HepG2 (cell line): ENCODE data around the gene EARS2. TPM values are rescaled to one million over a fixed set of nuclear protein-coding genes. Genes with fewer than 3 reads are reported as not detected.

Experiments
- ASH2L ChIP-seq: fragments of 300-600, 200-600 bp; sonication (generic); IDR thresholded peaks from 2 replicates; pipeline ENCODE4 v1.7.0; 2017; ENCODE audit warnings: low read depth, mild to moderate bottlenecking, moderate library complexity, mixed read lengths, low read length; ENCODE audit not compliant: insufficient read length
- ATF7-NPFF ChIP-seq: sonication (generic); formaldehyde crosslinking; IDR thresholded peaks from 2 replicates; pipeline ENCODE4 v1.8.1; 2023; ENCODE audit warnings: mild to moderate bottlenecking, low read depth, missing genetic modification reagents, moderate library complexity
- CC2D1A ChIP-seq: sonication (generic); formaldehyde crosslinking; IDR thresholded peaks from 2 replicates; pipeline ENCODE4 v1.8.1; 2023; ENCODE audit warnings: mild to moderate bottlenecking, missing genetic modification reagents
- JDP2 ChIP-seq: sonication (generic); formaldehyde crosslinking; IDR thresholded peaks from 2 replicates; pipeline ENCODE4 v1.8.1; 2022; ENCODE audit warnings: missing genetic modification reagents, borderline replicate concordance
- KAT8 ChIP-seq: IDR thresholded peaks from 2 replicates; pipeline ENCODE4 v1.6.1; 2016; ENCODE audit warnings: missing genetic modification reagents, missing compliant biosample characterization
- MAFF ChIP-seq: IDR thresholded peaks from 2 replicates; pipeline ENCODE4 v1.6.1; 2011; ENCODE audit warnings: low read depth, low read length, improper control_type of control experiment
- MEIS1 ChIP-seq: sonication (generic); formaldehyde crosslinking; IDR thresholded peaks from 2 replicates; pipeline ENCODE4 v1.9.0; 2021; ENCODE audit warnings: mild to moderate bottlenecking, missing genetic modification reagents, moderate library complexity, borderline replicate concordance
- NR3C1 ChIP-seq: sonication (generic); formaldehyde crosslinking; IDR thresholded peaks from 2 replicates; pipeline ENCODE4 v1.4.0; 2020; ENCODE audit warnings: missing genetic modification reagents
- SRY ChIP-seq: sonication (generic); formaldehyde crosslinking; IDR thresholded peaks from 2 replicates; pipeline ENCODE4 v1.8.0; 2022; ENCODE audit warnings: mild to moderate bottlenecking, missing genetic modification reagents
- ZBTB38 ChIP-seq: sonication (generic); formaldehyde crosslinking; IDR thresholded peaks from 2 replicates; pipeline ENCODE4 v1.5.1; 2020; ENCODE audit warnings: mild to moderate bottlenecking, missing genetic modification reagents
- ZFX ChIP-seq: sonication (generic); formaldehyde crosslinking; IDR thresholded peaks from 2 replicates; pipeline ENCODE4 v1.4.0; 2020; ENCODE audit warnings: mild to moderate bottlenecking, low read depth, missing genetic modification reagents, moderate library complexity
- ZMYM3 ChIP-seq: sonication (generic); formaldehyde crosslinking; IDR thresholded peaks from 2 replicates; pipeline ENCODE4 v1.5.1; 2020; ENCODE audit warnings: mild to moderate bottlenecking, missing genetic modification reagents
- ZNF101 ChIP-seq: sonication (generic); formaldehyde crosslinking; IDR thresholded peaks from 2 replicates; pipeline ENCODE4 v1.4.0; 2020; ENCODE audit warnings: mild to moderate bottlenecking, low read depth, missing genetic modification reagents, borderline replicate concordance
- ZNF263 ChIP-seq: sonication (generic); formaldehyde crosslinking; IDR thresholded peaks from 2 replicates; pipeline ENCODE4 v1.4.0; 2020; ENCODE audit warnings: missing genetic modification reagents
- ZNF335 ChIP-seq: sonication (generic); formaldehyde crosslinking; IDR thresholded peaks from 2 replicates; pipeline ENCODE4 v1.4.0; 2020; ENCODE audit warnings: missing genetic modification reagents
- ZNF441 ChIP-seq: sonication (generic); formaldehyde crosslinking; IDR thresholded peaks from 2 replicates; pipeline ENCODE4 v1.7.0; 2021; ENCODE audit warnings: missing genetic modification reagents, borderline replicate concordance
- ZNF547 ChIP-seq: sonication (generic); formaldehyde crosslinking; IDR thresholded peaks from 2 replicates; pipeline ENCODE4 v1.5.1; 2020; ENCODE audit warnings: mild to moderate bottlenecking, missing genetic modification reagents
- ZNF7 ChIP-seq: IDR thresholded peaks from 2 replicates; pipeline ENCODE4 v1.6.1; 2016; ENCODE audit warnings: missing biosample characterization, missing genetic modification reagents
- ZNF776 ChIP-seq: sonication (generic); formaldehyde crosslinking; IDR thresholded peaks from 2 replicates; pipeline ENCODE4 v1.4.0; 2020; ENCODE audit warnings: mild to moderate bottlenecking, missing genetic modification reagents
- polyA plus RNA-seq, 8 experiments: library from polyadenylated mRNA; depleted of rRNA in 3 of 8; stranded (reverse) in 7 of 8; unstranded in 1 of 8; fragments of >200 nt; fragmentation: Illumina TruSeq in 4 of 8; extraction: Trizol in 4 of 8; gene quantifications; 2 replicates each; pipeline versions ENCODE4 v1.2.1 to v1.2.3, GENCODE V29; 2011 to 2016; ENCODE audit warnings: low read depth in 4 of 8, missing spikeins in 1 of 8, mixed read lengths in 1 of 8; ENCODE audit not compliant: insufficient read depth in 1 of 8
- total RNA-seq, 5 experiments: library from RNA; depleted of rRNA; stranded (reverse); fragments of >200 nt; fragmentation: Illumina TruSeq; extraction: Trizol; gene quantifications; 2 replicates each; pipeline ENCODE4 v1.2.3, GENCODE V29; 2016; ENCODE audit warnings: low read depth in 1 of 5
- TF ChIP-seq, protein P1 (sequence below): IDR thresholded peaks from 2 replicates; pipeline ENCODE4 v1.6.1; 2016; ENCODE audit warnings: missing genetic modification reagents, missing compliant biosample characterization
- TF ChIP-seq, protein P2 (sequence below): sonication (generic); formaldehyde crosslinking; IDR thresholded peaks from 2 replicates; pipeline ENCODE4 v1.8.1; 2023; ENCODE audit warnings: mild to moderate bottlenecking, moderate library complexity, missing genetic modification reagents
- TF ChIP-seq, protein P3 (sequence below): sonication (generic); formaldehyde crosslinking; IDR thresholded peaks from 2 replicates; pipeline ENCODE4 v1.4.0; 2020; ENCODE audit warnings: missing genetic modification reagents
- TF ChIP-seq, protein P4 (sequence below): sonication (generic); formaldehyde crosslinking; IDR thresholded peaks from 2 replicates; pipeline ENCODE4 v1.5.0; 2020; ENCODE audit warnings: missing genetic modification reagents
- TF ChIP-seq, protein P5 (sequence below): sonication (generic); formaldehyde crosslinking; IDR thresholded peaks from 2 replicates; pipeline ENCODE4 v1.4.0; 2020; ENCODE audit warnings: mild to moderate bottlenecking, low read depth, missing genetic modification reagents
- TF ChIP-seq, protein P6 (sequence below): sonication (generic); formaldehyde crosslinking; IDR thresholded peaks from 2 replicates; pipeline ENCODE4 v1.4.0; 2020; ENCODE audit warnings: missing genetic modification reagents

The EARS2 gene
- total and polyA plus RNA-seq, 2 of the 13 experiments (the other 11 are each of a cell fraction or from before 2014, with no cell fraction given), result 49.4 to 80.4 TPM

DNA sequence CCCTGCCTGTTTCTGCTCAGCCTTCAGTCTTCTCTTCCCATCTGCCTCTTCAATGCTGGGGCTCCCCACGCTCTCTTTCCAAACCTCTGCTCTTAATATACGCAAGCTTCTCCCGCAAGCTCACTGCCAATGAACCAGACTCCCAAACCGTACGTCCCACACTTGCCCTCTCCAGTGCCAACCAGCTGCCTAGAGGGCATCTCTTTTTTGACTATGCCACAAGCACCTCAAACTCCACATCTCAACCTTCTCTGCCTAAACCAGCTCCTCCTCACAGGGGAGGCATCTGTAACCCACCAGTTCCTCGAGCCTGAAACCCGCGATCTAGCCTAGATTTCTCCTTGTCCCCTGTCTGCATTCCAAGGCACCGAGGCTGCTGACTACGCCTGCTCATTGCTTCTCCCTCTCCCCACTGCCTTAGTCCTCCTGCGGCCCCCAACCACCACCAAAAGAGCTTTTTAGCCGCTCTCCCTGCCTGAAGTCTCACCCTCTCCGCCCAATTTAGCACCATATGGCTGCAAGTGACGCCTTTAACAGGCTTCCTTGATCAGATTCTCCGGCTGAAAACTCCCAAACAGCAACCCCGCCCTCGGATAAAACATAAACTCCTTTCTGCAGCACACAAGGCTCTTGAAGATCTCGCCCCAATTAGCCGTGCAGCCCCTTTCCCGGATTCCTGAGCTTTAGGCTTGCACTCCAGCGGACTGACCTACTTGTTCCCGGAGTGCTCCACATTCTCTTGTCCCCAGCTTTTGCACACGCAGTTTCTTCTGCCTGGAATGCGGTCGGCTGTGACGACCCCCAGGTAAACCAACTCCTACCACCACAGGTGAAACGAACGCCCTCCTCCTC, 48.3 kb downstream of the EARS2 start (continued):
- TF ChIP-seq, protein P1, sequence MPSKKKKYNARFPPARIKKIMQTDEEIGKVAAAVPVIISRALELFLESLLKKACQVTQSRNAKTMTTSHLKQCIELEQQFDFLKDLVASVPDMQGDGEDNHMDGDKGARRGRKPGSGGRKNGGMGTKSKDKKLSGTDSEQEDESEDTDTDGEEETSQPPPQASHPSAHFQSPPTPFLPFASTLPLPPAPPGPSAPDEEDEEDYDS, result no peak
- TF ChIP-seq JDP2 (no peak), ZNF7 (0 out of 2 replicates have a peak, but pooled peaks have one; percentile 3), ZNF547 (CRISPR knock-in tag) (peak; percentile 67; the same call in 1 of the 2 replicates), KAT8 (CRISPR knock-in tag) (no peak), ASH2L (peak; percentile 37), NR3C1 (CRISPR knock-in tag) (no peak), ZNF263 (CRISPR knock-in tag) (peak; percentile 93), ZMYM3 (0 out of 2 replicates have a peak, but pooled peaks have one; percentile 22), MEIS1 (CRISPR knock-in tag) (no peak), MAFF (no peak), ZNF776 (CRISPR knock-in tag) (no peak), ZNF441 (CRISPR knock-in tag) (no peak), ZBTB38 (CRISPR knock-in tag) (peak; percentile 68), ZFX (CRISPR knock-in tag) (no peak), ZNF101 (CRISPR knock-in tag) (no peak), ZNF335 (no peak), SRY (0 out of 2 replicates have a peak, but pooled peaks have one; percentile 55), CC2D1A (CRISPR knock-in tag) (0 out of 2 replicates have a peak, but pooled peaks have one; percentile 70), ATF7-NPFF (no peak; the same call in 1 of the 2 replicates)
- TF ChIP-seq, protein P2, sequence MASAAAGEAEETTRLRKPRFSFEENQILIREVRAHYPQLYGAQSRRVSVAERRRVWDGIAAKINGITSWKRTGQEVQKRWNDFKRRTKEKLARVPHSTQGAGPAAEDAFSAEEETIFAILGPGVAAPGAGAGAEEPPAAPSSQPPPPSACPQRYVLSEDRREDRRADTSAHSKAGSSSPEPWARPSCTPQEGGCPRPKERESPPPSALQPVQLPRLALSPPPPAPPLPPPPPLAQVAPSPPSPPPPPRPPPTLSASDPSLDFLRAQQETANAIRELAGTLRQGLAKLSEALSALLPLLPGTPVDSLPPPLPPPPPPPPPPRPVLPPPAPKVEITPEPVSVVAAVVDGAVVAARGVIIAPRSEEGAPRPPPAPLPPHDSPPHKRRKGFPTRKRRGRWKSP (CRISPR knock-in tag), result no peak
- TF ChIP-seq, protein P3, sequence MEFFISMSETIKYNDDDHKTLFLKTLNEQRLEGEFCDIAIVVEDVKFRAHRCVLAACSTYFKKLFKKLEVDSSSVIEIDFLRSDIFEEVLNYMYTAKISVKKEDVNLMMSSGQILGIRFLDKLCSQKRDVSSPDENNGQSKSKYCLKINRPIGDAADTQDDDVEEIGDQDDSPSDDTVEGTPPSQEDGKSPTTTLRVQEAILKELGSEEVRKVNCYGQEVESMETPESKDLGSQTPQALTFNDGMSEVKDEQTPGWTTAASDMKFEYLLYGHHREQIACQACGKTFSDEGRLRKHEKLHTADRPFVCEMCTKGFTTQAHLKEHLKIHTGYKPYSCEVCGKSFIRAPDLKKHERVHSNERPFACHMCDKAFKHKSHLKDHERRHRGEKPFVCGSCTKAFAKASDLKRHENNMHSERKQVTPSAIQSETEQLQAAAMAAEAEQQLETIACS (CRISPR knock-in tag), result no peak
- TF ChIP-seq, protein P4, sequence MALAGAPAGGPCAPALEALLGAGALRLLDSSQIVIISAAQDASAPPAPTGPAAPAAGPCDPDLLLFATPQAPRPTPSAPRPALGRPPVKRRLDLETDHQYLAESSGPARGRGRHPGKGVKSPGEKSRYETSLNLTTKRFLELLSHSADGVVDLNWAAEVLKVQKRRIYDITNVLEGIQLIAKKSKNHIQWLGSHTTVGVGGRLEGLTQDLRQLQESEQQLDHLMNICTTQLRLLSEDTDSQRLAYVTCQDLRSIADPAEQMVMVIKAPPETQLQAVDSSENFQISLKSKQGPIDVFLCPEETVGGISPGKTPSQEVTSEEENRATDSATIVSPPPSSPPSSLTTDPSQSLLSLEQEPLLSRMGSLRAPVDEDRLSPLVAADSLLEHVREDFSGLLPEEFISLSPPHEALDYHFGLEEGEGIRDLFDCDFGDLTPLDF, result no peak
- TF ChIP-seq, protein P5, sequence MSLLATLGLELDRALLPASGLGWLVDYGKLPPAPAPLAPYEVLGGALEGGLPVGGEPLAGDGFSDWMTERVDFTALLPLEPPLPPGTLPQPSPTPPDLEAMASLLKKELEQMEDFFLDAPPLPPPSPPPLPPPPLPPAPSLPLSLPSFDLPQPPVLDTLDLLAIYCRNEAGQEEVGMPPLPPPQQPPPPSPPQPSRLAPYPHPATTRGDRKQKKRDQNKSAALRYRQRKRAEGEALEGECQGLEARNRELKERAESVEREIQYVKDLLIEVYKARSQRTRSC (CRISPR knock-in tag), result no peak
- TF ChIP-seq, protein P6, sequence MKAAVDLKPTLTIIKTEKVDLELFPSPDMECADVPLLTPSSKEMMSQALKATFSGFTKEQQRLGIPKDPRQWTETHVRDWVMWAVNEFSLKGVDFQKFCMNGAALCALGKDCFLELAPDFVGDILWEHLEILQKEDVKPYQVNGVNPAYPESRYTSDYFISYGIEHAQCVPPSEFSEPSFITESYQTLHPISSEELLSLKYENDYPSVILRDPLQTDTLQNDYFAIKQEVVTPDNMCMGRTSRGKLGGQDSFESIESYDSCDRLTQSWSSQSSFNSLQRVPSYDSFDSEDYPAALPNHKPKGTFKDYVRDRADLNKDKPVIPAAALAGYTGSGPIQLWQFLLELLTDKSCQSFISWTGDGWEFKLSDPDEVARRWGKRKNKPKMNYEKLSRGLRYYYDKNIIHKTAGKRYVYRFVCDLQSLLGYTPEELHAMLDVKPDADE, result no peak
